ENCODE measurements around the gene FBRS.
"Not testable (repeated sequence)": the region's sequence is repeated elsewhere in the genome, so short reads cannot be mapped to it uniquely, and the experiment has no call there.

Gene FBRS

GRCh38 chr16:30700491-30700890 is 42.3 kb downstream of the FBRS start:
- no peak for DNase-seq

GRCh38 chr16:30700971-30701370 is 42.7 kb downstream of the FBRS start:
- no peak for DNase-seq

DNA sequence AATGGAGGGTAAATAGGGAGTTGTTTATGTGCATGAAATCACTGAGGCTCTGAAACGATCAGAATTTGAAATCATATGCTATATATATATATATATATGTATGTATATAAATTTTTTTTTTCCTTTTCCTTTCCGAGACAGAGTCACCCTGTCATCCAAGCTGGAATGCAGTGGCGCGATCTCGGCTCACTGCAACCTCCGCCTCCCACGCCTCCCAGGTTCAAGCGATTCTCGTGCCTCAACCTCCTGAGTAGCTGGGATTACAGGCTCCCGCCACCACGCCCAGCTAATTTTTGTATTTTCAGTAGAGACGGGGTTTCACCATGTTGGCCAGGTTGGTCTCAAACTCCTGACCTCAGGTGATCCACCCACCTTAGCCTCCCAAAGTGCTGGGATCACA is 44.8 kb downstream of the FBRS start:
- not testable (repeated sequence) for DNase-seq

DNA sequence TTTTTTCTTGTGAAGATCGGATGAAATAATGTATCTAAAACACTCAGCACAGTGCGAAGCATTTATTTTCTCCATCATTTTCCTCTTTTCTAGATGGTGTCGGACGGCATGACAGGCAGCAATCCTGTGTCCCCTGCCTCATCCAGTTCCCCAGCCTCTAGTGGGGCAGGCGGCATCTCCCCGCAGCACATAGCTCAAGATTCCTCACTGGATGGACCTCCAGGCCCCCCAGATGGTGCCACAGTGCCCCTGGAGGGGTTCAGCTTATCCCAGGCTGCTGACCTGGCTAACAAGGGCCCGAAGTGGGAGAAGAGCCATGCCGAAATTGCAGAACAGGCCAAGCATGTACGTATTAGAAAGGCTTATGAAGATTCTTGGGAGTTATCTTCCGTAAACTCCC is 45.7 kb downstream of the FBRS start:
- no peak for DNase-seq

DNA sequence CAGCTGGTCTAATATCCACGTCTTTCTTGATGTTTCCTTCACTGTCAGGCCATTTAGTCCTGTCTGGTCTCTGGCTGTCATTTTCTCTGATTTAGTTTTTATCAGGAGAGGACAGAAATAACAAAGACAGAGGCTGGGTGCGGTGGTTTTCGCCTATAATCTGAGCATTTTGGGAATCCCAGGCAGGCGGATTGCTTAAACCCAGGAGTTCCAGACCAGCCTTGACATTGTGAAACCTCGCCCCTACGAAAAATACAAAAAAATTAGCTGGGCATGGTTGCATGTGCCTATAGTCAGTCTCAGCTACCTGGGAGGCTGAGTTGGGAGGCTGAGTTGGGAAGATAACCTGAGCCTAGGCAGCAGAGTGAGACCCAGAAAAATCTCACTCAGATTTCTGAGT is 47.8 kb downstream of the FBRS start:
- no peak for DNase-seq

- DNase-seq: no peak
Observed at GRCh38 chr16:30710971-30711370, 52.7 kb downstream of the FBRS start.

GRCh38 chr16:30711712-30712111 is 53.5 kb downstream of the FBRS start:
- no peak for DNase-seq

DNA sequence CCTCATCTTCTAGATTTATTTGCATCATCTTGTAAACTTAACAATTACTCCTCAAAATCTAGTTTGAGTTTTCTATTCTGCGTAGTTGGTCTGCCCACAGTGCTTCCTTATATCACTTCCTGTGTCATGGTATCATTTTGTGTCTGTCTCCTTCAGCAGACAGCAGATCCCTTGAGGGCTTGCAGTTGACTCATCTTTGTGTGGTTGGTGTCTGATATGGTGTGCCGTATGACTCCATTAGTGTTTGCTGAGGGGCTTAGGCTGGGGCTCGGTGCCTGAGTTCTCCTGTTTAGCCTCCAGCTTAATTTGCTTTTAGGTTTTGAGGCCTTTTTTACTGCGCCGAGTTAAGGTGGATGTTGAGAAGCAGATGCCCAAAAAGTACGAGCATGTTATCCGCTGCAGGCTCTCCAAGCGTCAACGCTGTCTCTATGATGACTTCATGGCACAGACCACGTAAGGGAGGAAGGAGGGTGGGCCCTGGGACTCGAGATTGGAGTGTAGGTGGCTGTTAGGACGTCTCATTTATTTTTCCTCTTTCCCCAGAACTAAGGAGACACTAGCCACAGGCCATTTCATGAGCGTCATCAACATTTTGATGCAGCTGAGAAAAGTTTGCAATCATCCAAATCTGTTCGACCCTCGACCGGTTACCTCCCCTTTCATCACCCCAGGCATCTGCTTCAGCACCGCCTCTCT is 57.7 kb downstream of the FBRS start:
- no peak for DNase-seq

- DNase-seq: no peak
Observed at GRCh38 chr16:30720086-30720485, 61.9 kb downstream of the FBRS start.
